HCT116 (cell line): ENCODE results near the gene TMEM53. TPM values are rescaled to one million over a fixed set of nuclear protein-coding genes. Genes with fewer than 3 reads are reported as not detected.
A peak's percentile ranks its signal among the peaks of the same experiment; 100 is the strongest.

Experiments
- ATAC-seq: fragments of 200-7000 bp; cut with Tn5 transposase; 2 replicates; pipeline ENCODE4 v1.9.1; 2020; ENCODE audit warnings: mild to moderate bottlenecking, moderate library complexity
- BruUV-seq: library from RNA; stranded (reverse); fragments of 400-500 nt; replicated peaks from 2 replicates; lab custom pipeline; 2021; lab: Mats Ljungman, UMichigan
- CTCF ChIA-PET: fragments of 300-600 bp; sonication (Branson Sonifier 250); formaldehyde crosslinking; loops from one replicate; lab custom pipeline; 2021; ENCODE audit warnings: antibody characterized with exemption; lab: Charles Lee
- POLR2A ChIA-PET: fragments of 300-600, 350-600 bp; sonication (Branson Sonifier 250); formaldehyde crosslinking; loops from one replicate; lab custom pipeline; 2021; ENCODE audit warnings: antibody characterized with exemption; lab: Charles Lee
- RAD21 ChIA-PET, 2 experiments: fragments of 300-600 bp; sonication (Branson Sonifier 250); formaldehyde crosslinking; loops; one replicate each; lab custom pipeline; 2023; ENCODE audit warnings: low total read pairs in 2 of 2; ENCODE audit not compliant: uncharacterized antibody in 2 of 2, unreplicated experiment in 2 of 2, low non-redundant PET in 1 of 2; lab: Charles Lee
- DNase-seq: peaks from one replicate; pipeline ENCODE4 v3.0.0-alpha.2; 2010; ENCODE audit warnings: low read depth, low spot score
- H2AFZ ChIP-seq: fragments of 200-600 bp; shearing (Covaris generic), sonication (generic); 2 replicates; pipeline ENCODE4 v1.6.1; 2017; ENCODE audit warnings: low read depth, mixed run types, mixed read lengths, antibody characterized with exemption, low read length; ENCODE audit not compliant: poor library complexity, severe bottlenecking
- H3K27ac ChIP-seq: 2 replicates; pipeline ENCODE4 v1.5.1; 2012; ENCODE audit warnings: low read depth, low read length
- H3K27me3 ChIP-seq: fragments of 200-600 bp; sonication (generic); 2 replicates; pipeline ENCODE4 v1.6.1; 2016; ENCODE audit warnings: mixed run types, low read length, mixed read lengths; ENCODE audit not compliant: insufficient read depth
- H3K36me3 ChIP-seq, 2 experiments: fragments of 200-500 bp in 1 of 2; fragments of 200-600 bp in 1 of 2; sonication (Bioruptor generic) in 1 of 2; sonication (generic) in 1 of 2; 2 replicates each; pipeline versions ENCODE4 v1.5.1 to v1.6.1; 2014 to 2016; ENCODE audit warnings: low read length in 2 of 2, inconsistent platforms in 1 of 2, mixed read lengths in 1 of 2, mixed run types in 1 of 2; ENCODE audit not compliant: insufficient read depth in 2 of 2, control insufficient read depth in 1 of 2
- H3K4me1 ChIP-seq, 2 experiments: fragments of 200-600 bp in 1 of 2; sonication (generic) in 1 of 2; 2 replicates each; pipeline versions ENCODE4 v1.5.1 to v1.6.1; 2012 to 2017; ENCODE audit warnings: low read length in 2 of 2, inconsistent platforms in 1 of 2, mild to moderate bottlenecking in 1 of 2, mixed read lengths in 1 of 2, mixed run types in 1 of 2, moderate library complexity in 1 of 2; ENCODE audit not compliant: insufficient read depth in 2 of 2, control insufficient read depth in 1 of 2
- H3K4me2 ChIP-seq: fragments of 200-600 bp; sonication (generic); 2 replicates; pipeline ENCODE4 v1.6.1; 2017; ENCODE audit warnings: mixed run types, low read length, mixed read lengths
- H3K4me3 ChIP-seq, 2 experiments: fragments of 200-600 bp in 1 of 2; sonication (generic) in 1 of 2; replicated peaks in 1 of 2; 2 replicates each; pipeline ENCODE4 v1.5.1; 2011 to 2016; ENCODE audit warnings: low read length in 2 of 2, control low read depth in 1 of 2, low read depth in 1 of 2, mild to moderate bottlenecking in 1 of 2, mixed read lengths in 1 of 2, mixed run types in 1 of 2
- H3K79me2 ChIP-seq: fragments of 200-600 bp; sonication (generic); 2 replicates; pipeline ENCODE4 v1.6.1; 2017; ENCODE audit warnings: mild to moderate bottlenecking, mixed run types, low read length, moderate library complexity, mixed read lengths; ENCODE audit not compliant: insufficient read depth
- H3K9ac ChIP-seq: fragments of 200-600 bp; sonication (generic); 2 replicates; pipeline ENCODE4 v1.6.1; 2016; ENCODE audit warnings: low read length, mixed read lengths
- H3K9me2 ChIP-seq: fragments of 200-600 bp; sonication (generic), shearing (Covaris generic); 2 replicates; pipeline ENCODE4 v1.6.1; 2017; ENCODE audit warnings: mixed run types, mild to moderate bottlenecking, moderate library complexity; ENCODE audit not compliant: insufficient read depth
- H3K9me3 ChIP-seq, 2 experiments: fragments of 200-500 bp in 1 of 2; fragments of 200-600 bp in 1 of 2; sonication (Bioruptor generic) in 1 of 2; sonication (generic) in 1 of 2; 2 replicates each; pipeline ENCODE4 v1.6.1; 2014 to 2017; ENCODE audit warnings: low read length in 2 of 2, mixed read lengths in 2 of 2, inconsistent platforms in 1 of 2, low read depth in 1 of 2, mild to moderate bottlenecking in 1 of 2, mixed run types in 1 of 2, moderate library complexity in 1 of 2; ENCODE audit not compliant: control insufficient read depth in 1 of 2, insufficient read depth in 1 of 2
- H4K20me1 ChIP-seq: fragments of 200-600 bp; sonication (generic), shearing (Covaris generic); 2 replicates; pipeline ENCODE4 v1.6.1; 2017; ENCODE audit warnings: mixed run types, mild to moderate bottlenecking, moderate library complexity; ENCODE audit not compliant: insufficient read depth
- CBX3 ChIP-seq: IDR thresholded peaks from 2 replicates; pipeline ENCODE4 v1.6.1; 2012; ENCODE audit warnings: low read depth
- CEBPB ChIP-seq: IDR thresholded peaks from 2 replicates; pipeline ENCODE4 v1.6.1; 2012; ENCODE audit warnings: low read depth
- ELF1 ChIP-seq: IDR thresholded peaks from 2 replicates; pipeline ENCODE4 v1.6.1; 2012; ENCODE audit warnings: low read depth, borderline replicate concordance
- FOSL1 ChIP-seq: IDR thresholded peaks from 2 replicates; pipeline ENCODE4 v1.6.1; 2012; ENCODE audit warnings: low read depth
- POLR2A ChIP-seq: IDR thresholded peaks from 2 replicates; pipeline ENCODE4 v1.7.0; 2011; ENCODE audit warnings: borderline replicate concordance; ENCODE audit not compliant: insufficient read depth, insufficient read length; ENCODE audit errors: extremely low read depth
- POLR2AphosphoS5 ChIP-seq: IDR thresholded peaks from 2 replicates; pipeline ENCODE4 v1.6.1; 2011; ENCODE audit warnings: mild to moderate bottlenecking, low read depth, low read length, moderate library complexity
- SP1 ChIP-seq: IDR thresholded peaks from 2 replicates; pipeline ENCODE4 v1.6.1; 2012; ENCODE audit warnings: low read depth
- SRF ChIP-seq: IDR thresholded peaks from 2 replicates; pipeline ENCODE4 v1.6.1; 2012; ENCODE audit warnings: low read depth
- TCF7L2 ChIP-seq: IDR thresholded peaks from 2 replicates; pipeline ENCODE4 v1.7.0; 2011; ENCODE audit warnings: borderline replicate concordance, inconsistent platforms; ENCODE audit not compliant: insufficient read depth, insufficient read length; ENCODE audit errors: extremely low read depth
- intact Hi-C: fragments of 100-400 bp; cut with micrococcal nuclease; formaldehyde crosslinking; loops from 2 replicates; pipeline ENCODE4 v1.10.0; 2022
- total RNA-seq: library from RNA; stranded (reverse); gene quantifications from one replicate; pipeline ENCODE4 v1.2.1, GENCODE V29; 2021; ENCODE audit not compliant: unreplicated experiment
- TF ChIP-seq, protein P1 (sequence below), 3 experiments: fragments of 200-600 bp in 1 of 3; sonication (generic) in 1 of 3; IDR thresholded peaks in 2 of 3; conservative IDR thresholded peaks in 1 of 3; 2 replicates each; pipeline ENCODE4 v1.5.1; 2012 to 2017; ENCODE audit warnings: low read depth in 2 of 3, low read length in 2 of 3, antibody characterized with exemption in 1 of 3, borderline replicate concordance in 1 of 3, control low read depth in 1 of 3, mild to moderate bottlenecking in 1 of 3, mixed read lengths in 1 of 3, mixed run types in 1 of 3, moderate library complexity in 1 of 3; ENCODE audit not compliant: insufficient read depth in 1 of 3

TMEM53 gene
- total RNA-seq, 1 experiment from 2014 or later: 10.8 TPM

DNA sequence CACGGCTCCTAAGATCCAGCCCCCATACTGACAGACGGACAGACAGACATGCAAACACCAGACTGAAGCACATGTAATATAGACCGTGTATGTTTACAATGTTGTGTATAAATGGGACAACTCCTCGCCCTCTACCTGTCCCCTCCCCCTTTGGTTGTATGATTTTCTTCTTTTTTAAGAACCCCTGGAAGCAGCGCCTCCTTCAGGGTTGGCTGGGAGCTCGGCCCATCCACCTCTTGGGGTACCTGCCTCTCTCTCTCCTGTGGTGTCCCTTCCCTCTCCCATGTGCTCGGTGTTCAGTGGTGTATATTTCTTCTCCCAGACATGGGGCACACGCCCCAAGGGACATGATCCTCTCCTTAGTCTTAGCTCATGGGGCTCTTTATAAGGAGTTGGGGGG lies 23.2 kb downstream of the TMEM53 start:
- TSS peak; percentile 64 for BruUV-seq
- Histone ChIP-seq H2AFZ (no peak overlapping the region), H3K4me1 (no peaks in the 10 kb centered on the region), H3K36me3 (peaks cover 21 to 22% of the 10 kb centered on the region in 2 experiments; a peak in 3 of 4 replicates), H3K27ac (no peak overlapping the region), H3K9ac (no peak overlapping the region), H3K9me3 (no peaks in the 10 kb centered on the region), H3K79me2 (no peaks in the 10 kb centered on the region), H3K4me3 (no peak overlapping the region), H3K4me2 (no peak overlapping the region), H3K9me2 (no peaks in the 10 kb centered on the region), H3K27me3 (no peaks in the 10 kb centered on the region), H4K20me1 (no peaks in the 10 kb centered on the region)
- ChIA-PET RAD21 (interaction anchor here (0.6 to 1.7 kb wide), 2 partner anchors 122 to 273 kb away, joined by 4 to 6 read pairs; no protein-coding TSS in a partner anchor), POLR2A (no interaction called here), CTCF (interaction anchor here (0.8 to 2.3 kb wide), 2 partner anchors 13 to 41 kb away, joined by 3 to 8 read pairs; no protein-coding TSS in a partner anchor)
- ATAC-seq: no peak
- TF ChIP-seq, protein P1, sequence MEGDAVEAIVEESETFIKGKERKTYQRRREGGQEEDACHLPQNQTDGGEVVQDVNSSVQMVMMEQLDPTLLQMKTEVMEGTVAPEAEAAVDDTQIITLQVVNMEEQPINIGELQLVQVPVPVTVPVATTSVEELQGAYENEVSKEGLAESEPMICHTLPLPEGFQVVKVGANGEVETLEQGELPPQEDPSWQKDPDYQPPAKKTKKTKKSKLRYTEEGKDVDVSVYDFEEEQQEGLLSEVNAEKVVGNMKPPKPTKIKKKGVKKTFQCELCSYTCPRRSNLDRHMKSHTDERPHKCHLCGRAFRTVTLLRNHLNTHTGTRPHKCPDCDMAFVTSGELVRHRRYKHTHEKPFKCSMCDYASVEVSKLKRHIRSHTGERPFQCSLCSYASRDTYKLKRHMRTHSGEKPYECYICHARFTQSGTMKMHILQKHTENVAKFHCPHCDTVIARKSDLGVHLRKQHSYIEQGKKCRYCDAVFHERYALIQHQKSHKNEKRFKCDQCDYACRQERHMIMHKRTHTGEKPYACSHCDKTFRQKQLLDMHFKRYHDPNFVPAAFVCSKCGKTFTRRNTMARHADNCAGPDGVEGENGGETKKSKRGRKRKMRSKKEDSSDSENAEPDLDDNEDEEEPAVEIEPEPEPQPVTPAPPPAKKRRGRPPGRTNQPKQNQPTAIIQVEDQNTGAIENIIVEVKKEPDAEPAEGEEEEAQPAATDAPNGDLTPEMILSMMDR (IDR thresholded peaks at IDR 0.05 in 2 of 3, conservative IDR thresholded peaks at IDR 0.05 in 1 of 3; ENCODE audit: borderline replicate concordance in 1 of 3, insufficient read depth in 1 of 3, low read depth in 2 of 3, low read length in 2 of 3): peak in 1 of 3 experiments; percentile 26; a peak in 1 of 6 replicates
- no peak for TF ChIP-seq TCF7L2
- intact Hi-C loops: loop anchor here (10.0 kb wide), 1 partner anchor 546 kb away; no protein-coding TSS in a partner anchor
- no peak for DNase-seq

DNA sequence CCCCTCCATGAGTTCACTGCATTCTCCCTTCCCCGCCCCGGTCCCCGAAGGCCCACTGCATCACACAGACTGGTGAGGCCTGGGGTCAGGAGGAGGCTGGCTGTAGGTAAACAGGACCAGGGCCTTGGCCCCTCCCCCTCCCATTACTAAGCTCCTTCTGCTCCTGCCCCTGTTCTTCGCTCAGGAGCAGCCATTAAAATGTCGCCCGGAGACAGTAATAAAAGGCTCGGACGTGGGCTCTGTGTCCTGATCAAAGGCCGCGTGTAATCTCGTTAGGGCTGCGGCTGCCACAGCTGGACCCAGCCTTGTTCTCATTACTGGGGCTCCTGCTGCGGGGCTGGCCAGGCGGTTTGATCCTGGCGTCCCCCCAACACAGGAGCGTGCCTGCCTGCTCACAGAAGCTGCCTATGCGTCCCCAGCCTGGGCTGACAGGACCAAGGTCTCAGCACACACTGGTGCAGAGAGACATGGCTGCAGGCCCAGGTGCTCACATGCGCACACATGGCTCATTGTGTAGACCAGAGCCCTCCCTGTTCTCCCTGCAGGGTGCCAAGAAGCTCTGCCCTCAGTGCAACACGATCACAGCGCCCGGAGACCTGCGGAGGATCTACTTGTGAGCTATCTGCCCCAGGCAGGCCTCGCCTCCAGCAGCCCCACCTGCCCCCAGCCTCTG lies 24.0 kb downstream of the TMEM53 start:
- DNase-seq (no peak), ATAC-seq (no peak)
- Histone ChIP-seq H3K79me2 (no peaks in the 10 kb centered on the region), H3K9me3 (no peaks in the 10 kb centered on the region), H3K9ac (no peak overlapping the region), H3K4me1 (no peaks in the 10 kb centered on the region), H3K9me2 (no peaks in the 10 kb centered on the region), H3K27me3 (no peaks in the 10 kb centered on the region), H4K20me1 (no peaks in the 10 kb centered on the region), H3K36me3 (peaks cover 21 to 23% of the 10 kb centered on the region in 2 experiments; a peak in 3 of 4 replicates), H3K4me2 (no peak overlapping the region)
- intact Hi-C loops: loop anchor here (10.0 kb wide), 1 partner anchor 545 kb away; no protein-coding TSS in a partner anchor
- CTCF ChIA-PET: interaction anchor here (0.8 kb wide), 1 partner anchor 40 kb away, joined by 3 read pairs; no protein-coding TSS in a partner anchor
- RAD21 ChIA-PET: no interaction called here
- TF ChIP-seq POLR2AphosphoS5: no peak
- TF ChIP-seq CEBPB: no peak
- TF ChIP-seq ELF1: no peak
- no peak for TF ChIP-seq FOSL1
- TF ChIP-seq, protein P1 (IDR thresholded peaks at IDR 0.05 in 2 of 3, conservative IDR thresholded peaks at IDR 0.05 in 1 of 3; ENCODE audit: borderline replicate concordance in 1 of 3, insufficient read depth in 1 of 3, low read depth in 2 of 3, low read length in 2 of 3): no peak
- no peak for TF ChIP-seq TCF7L2
- TF ChIP-seq SRF: no peak
- no peak for TF ChIP-seq POLR2A
- TF ChIP-seq CBX3: no peak
- TF ChIP-seq SP1: no peak
- TF ChIP-seq, all 23 proteins: peak for 0
- Histone ChIP-seq H3K27ac (no peak overlapping the region; the same call in 1 of the 2 replicates), H2AFZ (no peak overlapping the region), H3K4me3 (no peak overlapping the region)
- BruUV-seq: no TSS peak
- POLR2A ChIA-PET: no interaction called here
